Measurements from ENCODE around the gene SMYD3. TPM values are rescaled to one million over a fixed set of nuclear protein-coding genes. Genes with fewer than 3 reads are reported as not detected.

The SMYD3 gene
- total RNA-seq, 1 donor from 2014 or later, result 80.8 TPM

- Mint-ChIP-seq H3K36me3 (ENCODE audit: low read depth, unreplicated experiment) (peaks cover 1% of the 10 kb centered on the region), H3K4me3 (ENCODE audit: unreplicated experiment) (no peak overlapping the region), H3K27ac (ENCODE audit: unreplicated experiment) (no peak overlapping the region), H3K27me3 (ENCODE audit: low read depth, unreplicated experiment) (peaks cover 5% of the 10 kb centered on the region), H3K9me3 (ENCODE audit: unreplicated experiment) (peaks cover 25% of the 10 kb centered on the region), H3K4me1 (ENCODE audit: low read depth, unreplicated experiment) (no peaks in the 10 kb centered on the region)
- Histone ChIP-seq H3K4me1 (ENCODE audit: insufficient read depth, low read length) (no peaks in the 10 kb centered on the region), H2AFZ (ENCODE audit: low read depth, low read length) (no peak overlapping the region), H4K20me1 (ENCODE audit: insufficient read depth, low read length) (no peaks in the 10 kb centered on the region), H3K4me3 (ENCODE audit: insufficient read depth, low read depth, low read length) (no peak overlapping the region), H3K27ac (ENCODE audit: low read depth, low read length) (no peak overlapping the region), H3K4me2 (ENCODE audit: low read length) (no peak overlapping the region), H3K9me3 (ENCODE audit: insufficient read depth, low read depth, low read length) (peaks cover 39% of the 10 kb centered on the region), H3K36me3 (ENCODE audit: insufficient read depth, low read length) (no peaks in the 10 kb centered on the region), H3K9ac (ENCODE audit: low read length) (no peak overlapping the region), H3K79me2 (ENCODE audit: insufficient read depth, low read length) (no peaks in the 10 kb centered on the region), H3K27me3 (ENCODE audit: insufficient read depth, low read length) (no peaks in the 10 kb centered on the region)
- no peak for TF ChIP-seq CTCF (IDR thresholded peaks at IDR 0.05; ENCODE audit: insufficient read depth, low read depth, low read length)
- no peak for TF ChIP-seq EZH2 (IDR thresholded peaks at IDR 0.05; ENCODE audit: insufficient read depth, low read length)
- DNase-seq (ENCODE audit: low read depth), result no peak
- FAIRE-seq, result no peak
Measured at GRCh38 chr1:246516126-246516525, 9.0 kb upstream of the SMYD3 start.

- no peaks in the 10 kb centered on the region for H3K4me1 Mint-ChIP-seq (ENCODE audit: low read depth, unreplicated experiment)
- Histone ChIP-seq H3K4me3 (ENCODE audit: insufficient read depth, low read depth, low read length) (no peak overlapping the region), H3K79me2 (ENCODE audit: insufficient read depth, low read length) (no peaks in the 10 kb centered on the region), H3K27me3 (ENCODE audit: insufficient read depth, low read length) (no peaks in the 10 kb centered on the region), H3K9me3 (ENCODE audit: insufficient read depth, low read depth, low read length) (peaks cover 39% of the 10 kb centered on the region), H3K36me3 (ENCODE audit: insufficient read depth, low read length) (no peaks in the 10 kb centered on the region), H3K4me1 (ENCODE audit: insufficient read depth, low read length) (no peaks in the 10 kb centered on the region), H3K9ac (ENCODE audit: low read length) (no peak overlapping the region), H2AFZ (ENCODE audit: low read depth, low read length) (no peak overlapping the region), H3K27ac (ENCODE audit: low read depth, low read length) (no peak overlapping the region), H4K20me1 (ENCODE audit: insufficient read depth, low read length) (no peaks in the 10 kb centered on the region), H3K4me2 (ENCODE audit: low read length) (no peak overlapping the region)
- no peak for FAIRE-seq
- H3K27ac Mint-ChIP-seq (ENCODE audit: unreplicated experiment), result no peak overlapping the region
- H3K9me3 Mint-ChIP-seq (ENCODE audit: unreplicated experiment), result peaks cover 25% of the 10 kb centered on the region
- DNase-seq (ENCODE audit: low read depth), result no peak
- peaks cover 1% of the 10 kb centered on the region for H3K36me3 Mint-ChIP-seq (ENCODE audit: low read depth, unreplicated experiment)
- TF ChIP-seq EZH2 (IDR thresholded peaks at IDR 0.05; ENCODE audit: insufficient read depth, low read length) (no peak), CTCF (IDR thresholded peaks at IDR 0.05; ENCODE audit: insufficient read depth, low read depth, low read length) (no peak)
- no peak overlapping the region for H3K4me3 Mint-ChIP-seq (ENCODE audit: unreplicated experiment)
- peaks cover 5% of the 10 kb centered on the region for H3K27me3 Mint-ChIP-seq (ENCODE audit: low read depth, unreplicated experiment)
Measured at GRCh38 chr1:246515390-246516005, 8.4 kb upstream of the SMYD3 start.

GRCh38 chr1:246513619-246514343 is 6.7 kb upstream of the SMYD3 start:
- Histone ChIP-seq H4K20me1 (ENCODE audit: insufficient read depth, low read length) (no peaks in the 10 kb centered on the region), H3K4me1 (ENCODE audit: insufficient read depth, low read length) (no peaks in the 10 kb centered on the region), H3K9ac (ENCODE audit: low read length) (no peak overlapping the region), H3K27ac (ENCODE audit: low read depth, low read length) (no peak overlapping the region), H3K79me2 (ENCODE audit: insufficient read depth, low read length) (no peaks in the 10 kb centered on the region), H3K4me2 (ENCODE audit: low read length) (no peak overlapping the region), H3K36me3 (ENCODE audit: insufficient read depth, low read length) (no peaks in the 10 kb centered on the region), H3K27me3 (ENCODE audit: insufficient read depth, low read length) (no peaks in the 10 kb centered on the region), H2AFZ (ENCODE audit: low read depth, low read length) (no peak overlapping the region), H3K9me3 (ENCODE audit: insufficient read depth, low read depth, low read length) (peaks cover 35% of the 10 kb centered on the region), H3K4me3 (ENCODE audit: insufficient read depth, low read depth, low read length) (no peak overlapping the region)
- no peak for DNase-seq (ENCODE audit: low read depth)
- Mint-ChIP-seq H3K27ac (ENCODE audit: unreplicated experiment) (no peak overlapping the region), H3K27me3 (ENCODE audit: low read depth, unreplicated experiment) (peaks cover 2% of the 10 kb centered on the region), H3K4me1 (ENCODE audit: low read depth, unreplicated experiment) (no peaks in the 10 kb centered on the region), H3K36me3 (ENCODE audit: low read depth, unreplicated experiment) (peaks cover 1% of the 10 kb centered on the region), H3K9me3 (ENCODE audit: unreplicated experiment) (peaks cover 25% of the 10 kb centered on the region), H3K4me3 (ENCODE audit: unreplicated experiment) (no peak overlapping the region)
- no peak for FAIRE-seq
- TF ChIP-seq CTCF (IDR thresholded peaks at IDR 0.05; ENCODE audit: insufficient read depth, low read depth, low read length) (no peak), EZH2 (IDR thresholded peaks at IDR 0.05; ENCODE audit: insufficient read depth, low read length) (no peak)

Data from astrocyte (in vitro differentiated cells and primary cell).